Activated CD4-positive, alpha-beta T cell treated with anti-CD3 and anti-CD28 coated beads, Interleukin-2, amount 50 U/mL, for 1 hour (primary cell): ENCODE measurements around the gene SLC25A45.
"Not testable (repeated sequence)": the region's sequence is repeated elsewhere in the genome, so short reads cannot be mapped to it uniquely, and the experiment has no call there.

Experiments
- DNase-seq: peaks from one replicate; pipeline ENCODE4 v3.0.0-alpha.2; 2020

The SLC25A45 gene

GRCh38 chr11:65420979-65421793, 38.7 kb upstream of the SLC25A45 start:
- DNase-seq, result peak; percentile 80

GRCh38 chr11:65420506-65420905, 38.1 kb upstream of the SLC25A45 start:
- no peak for DNase-seq

DNA sequence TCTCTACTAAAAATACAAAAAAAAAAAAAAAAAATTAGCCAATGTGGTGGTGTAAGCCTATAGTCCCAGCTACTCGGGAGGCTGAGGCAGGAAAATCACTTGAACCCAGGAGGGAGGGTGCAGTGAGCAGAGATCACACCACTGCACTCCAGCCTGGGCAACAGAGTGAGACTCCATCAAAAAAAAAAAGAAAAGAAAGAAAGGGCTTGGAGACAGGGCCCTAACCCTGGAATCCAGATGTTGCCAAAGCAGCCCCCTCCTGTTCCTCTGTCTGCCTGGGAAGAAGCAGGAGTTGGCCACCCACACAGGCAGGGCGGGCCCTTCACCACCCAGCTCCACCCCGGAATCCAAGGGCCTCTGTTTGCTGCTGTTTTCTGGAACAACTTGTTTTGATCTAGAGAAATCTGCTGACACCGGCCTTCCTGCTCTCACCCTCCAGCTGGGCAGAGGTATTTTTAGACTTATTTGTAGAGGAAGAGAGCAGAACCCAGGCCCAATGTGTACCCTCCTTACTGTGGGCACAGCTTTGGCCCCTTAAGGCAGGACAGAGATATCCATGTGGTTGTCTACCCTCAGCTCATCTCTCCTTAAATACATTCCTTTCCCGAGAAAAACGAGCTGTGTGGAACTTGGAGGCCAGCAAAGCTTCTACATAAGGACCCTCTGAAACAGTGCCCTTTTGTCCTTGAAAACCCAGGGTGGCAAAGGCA, 37.5 kb upstream of the SLC25A45 start:
- peak; percentile 51 for DNase-seq

GRCh38 chr11:65419460-65419771, 37.0 kb upstream of the SLC25A45 start:
- DNase-seq, result no peak

GRCh38 chr11:65418681-65419459, 36.4 kb upstream of the SLC25A45 start:
- peak; percentile 63 for DNase-seq

GRCh38 chr11:65418431-65418680, 35.9 kb upstream of the SLC25A45 start:
- DNase-seq, result no peak

GRCh38 chr11:65417702-65418430, 35.4 kb upstream of the SLC25A45 start:
- DNase-seq, result peak; percentile 31

- DNase-seq, result no peak
Observed at GRCh38 chr11:65416841-65417701, 34.6 kb upstream of the SLC25A45 start.

GRCh38 chr11:65416341-65416824, 33.9 kb upstream of the SLC25A45 start:
- peak; percentile 93 for DNase-seq

- no peak for DNase-seq
Observed at GRCh38 chr11:65415499-65416340, 33.3 kb upstream of the SLC25A45 start.

DNA sequence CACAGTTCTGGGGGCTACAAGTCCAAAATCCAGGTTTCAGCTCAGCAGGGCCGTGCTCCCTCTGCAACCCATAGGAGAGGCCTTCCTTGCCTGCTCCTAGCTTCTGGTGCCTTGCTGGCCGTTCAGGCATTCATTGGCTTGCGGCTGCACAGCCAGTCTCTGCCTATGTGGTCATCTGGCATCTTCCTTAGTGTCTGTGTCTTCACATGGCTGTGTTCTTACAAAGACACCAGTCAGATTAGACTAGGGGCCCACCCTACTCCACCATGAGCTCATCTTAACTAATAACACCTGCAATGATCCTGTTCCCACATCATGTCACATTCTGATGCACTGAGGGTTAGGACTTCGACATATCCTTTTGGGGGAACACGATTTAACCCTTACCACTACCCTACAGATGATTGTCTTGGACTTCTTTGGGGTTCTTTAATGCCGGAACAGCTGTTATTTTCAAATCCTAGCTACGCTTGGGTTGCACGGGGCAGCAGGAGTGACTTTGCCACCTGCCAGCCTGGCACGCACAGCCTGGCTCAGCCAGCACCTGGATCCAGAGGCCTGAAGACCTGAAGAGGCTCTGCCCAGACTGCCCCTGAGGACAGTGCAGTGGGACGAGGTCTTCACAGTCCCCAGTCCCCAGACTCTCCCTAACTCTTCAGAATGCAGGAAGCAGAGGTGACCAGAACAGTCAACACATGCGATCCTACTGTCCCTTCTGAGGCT, 32.5 kb upstream of the SLC25A45 start:
- no peak for DNase-seq

DNA sequence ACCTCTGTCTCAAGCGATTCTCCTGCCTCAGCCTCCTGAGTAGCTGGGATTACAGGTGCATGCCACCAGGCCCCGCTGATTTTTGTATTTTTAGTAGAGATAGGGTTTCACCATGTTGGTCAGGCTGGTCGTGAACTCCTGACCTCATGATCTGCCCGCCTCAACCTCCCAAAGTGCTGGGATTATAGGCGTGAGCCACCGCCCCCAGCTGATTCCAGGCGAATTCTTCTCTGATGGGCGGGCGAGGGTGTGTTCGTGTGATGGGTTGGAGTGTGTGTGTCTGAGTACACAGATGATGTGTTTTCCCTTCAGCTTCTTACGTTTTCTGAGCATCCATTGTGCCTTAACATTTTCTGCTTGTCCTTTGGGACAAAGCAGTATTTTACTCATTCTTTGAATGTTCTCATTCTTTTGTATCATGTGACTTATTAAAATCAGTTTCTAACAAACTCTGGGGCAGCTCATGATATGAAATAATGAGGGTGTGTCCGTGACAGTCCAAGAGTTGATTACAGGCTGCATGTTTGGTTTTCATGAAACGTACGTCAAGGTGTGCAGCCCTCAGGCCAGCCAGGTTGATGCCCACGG, 30.7 kb upstream of the SLC25A45 start:
- DNase-seq, result not testable (repeated sequence)

- no peak for DNase-seq
Observed at GRCh38 chr11:65412271-65413076, 30.0 kb upstream of the SLC25A45 start.

DNA sequence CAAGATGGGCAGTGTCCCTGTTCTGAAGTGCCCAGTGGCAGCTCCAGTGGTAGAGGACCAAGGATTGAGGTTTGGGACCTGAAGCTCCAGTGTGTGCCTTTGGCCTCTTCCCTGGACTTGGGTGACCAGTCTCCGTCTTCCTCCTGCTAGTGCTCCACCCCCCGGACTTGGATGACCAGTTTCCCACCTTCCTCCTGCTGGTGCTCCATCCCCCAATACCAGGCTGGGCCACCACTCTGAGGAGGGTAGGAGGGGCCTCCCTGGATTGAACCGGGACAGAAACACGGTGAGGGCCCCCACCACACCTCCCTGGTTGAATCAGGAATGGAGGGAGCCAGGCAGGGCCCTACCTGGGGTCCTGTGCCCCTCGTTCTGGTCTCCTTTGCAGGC, 29.2 kb upstream of the SLC25A45 start:
- DNase-seq, result no peak

DNA sequence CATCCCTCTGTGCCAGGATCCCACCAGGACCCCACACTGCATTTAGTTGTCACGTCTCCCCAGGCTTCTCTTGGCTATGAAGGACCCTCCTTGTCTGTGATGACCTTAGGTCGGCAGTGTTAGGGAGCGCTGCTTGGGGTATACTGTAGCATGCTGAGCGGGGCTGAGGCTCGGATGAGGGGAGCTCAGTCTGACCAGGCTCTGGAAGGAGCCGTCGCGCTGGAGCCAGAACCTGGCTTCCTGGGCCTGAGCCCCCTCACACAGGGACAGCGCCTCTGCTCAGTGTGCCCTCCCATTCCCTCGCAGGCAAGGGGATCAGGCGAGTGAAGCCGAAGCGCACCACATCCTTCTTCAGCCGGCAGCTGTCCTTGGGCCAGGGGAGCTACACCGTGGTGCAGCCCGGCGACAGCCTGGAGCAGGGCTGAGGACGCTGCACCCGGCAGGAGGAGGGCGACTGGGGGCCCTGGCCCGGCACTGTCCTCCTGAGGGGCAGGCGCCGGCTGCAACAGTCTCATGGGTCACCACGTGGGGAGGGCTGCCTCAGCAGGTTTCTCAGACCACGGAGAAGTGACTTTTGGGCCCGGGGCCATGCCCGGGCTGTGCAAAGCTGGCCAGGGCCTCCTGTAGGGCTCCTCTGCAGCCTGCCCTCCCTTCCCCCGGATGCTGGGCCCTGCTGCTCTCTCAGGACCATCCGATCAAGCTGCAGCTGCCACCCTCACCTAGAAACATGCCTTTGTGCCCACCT, 28.7 kb upstream of the SLC25A45 start:
- DNase-seq, result no peak

GRCh38 chr11:65404638-65405339, 22.3 kb upstream of the SLC25A45 start:
- no peak for DNase-seq

DNA sequence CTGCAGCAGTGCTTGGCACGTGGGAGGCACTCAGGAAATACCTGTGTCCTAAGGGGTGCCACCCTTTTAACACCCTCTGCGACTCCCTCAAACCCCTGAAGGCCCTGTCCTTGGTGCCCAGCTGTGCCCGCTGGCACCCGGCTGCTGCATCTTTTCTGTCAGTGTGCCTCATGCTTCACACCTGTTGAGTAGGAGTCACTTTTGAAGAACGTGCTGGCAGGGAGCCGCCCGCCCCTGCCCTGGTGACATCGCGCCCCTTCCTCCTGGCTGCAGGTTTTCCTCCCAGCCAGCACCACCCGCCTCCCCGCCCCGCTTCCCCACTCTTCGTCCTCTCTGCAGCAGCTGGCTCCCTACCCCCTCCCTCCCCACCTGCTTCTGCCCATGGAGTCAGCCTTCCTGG, 21.8 kb upstream of the SLC25A45 start:
- DNase-seq, result no peak

GRCh38 chr11:65403607-65404121, 21.2 kb upstream of the SLC25A45 start:
- DNase-seq, result no peak
